HepG2 (cell line): ENCODE results near the gene HYOU1. TPM values are rescaled to one million over a fixed set of nuclear protein-coding genes. Genes with fewer than 3 reads are reported as not detected.

Experiments used
- CC2D1A ChIP-seq: sonication (generic); formaldehyde crosslinking; IDR thresholded peaks from 2 replicates; pipeline ENCODE4 v1.8.1; 2023; ENCODE audit warnings: mild to moderate bottlenecking, missing genetic modification reagents
- LCORL ChIP-seq, 2 experiments: fragments of 450-650 bp in 1 of 2; sonication (generic) in 1 of 2; formaldehyde crosslinking in 1 of 2; IDR thresholded peaks; 2 replicates each; pipeline versions ENCODE4 v1.5.0 to v1.6.1; 2017 to 2020; ENCODE audit warnings: antibody characterized with exemption in 1 of 2, missing genetic modification reagents in 1 of 2
- MIER3 ChIP-seq: IDR thresholded peaks from 2 replicates; pipeline ENCODE4 v1.6.1; 2016; ENCODE audit warnings: missing compliant biosample characterization, borderline replicate concordance
- NFATC3 ChIP-seq: sonication (generic); formaldehyde crosslinking; IDR thresholded peaks from 2 replicates; pipeline ENCODE4 v1.5.1; 2020; ENCODE audit warnings: mild to moderate bottlenecking, missing genetic modification reagents
- NFE2 ChIP-seq: sonication (generic); formaldehyde crosslinking; IDR thresholded peaks from 2 replicates; pipeline ENCODE4 v1.4.0; 2020; ENCODE audit warnings: missing genetic modification reagents
- NFIC ChIP-seq: IDR thresholded peaks from 2 replicates; pipeline ENCODE4 v1.6.1; 2012; ENCODE audit warnings: mild to moderate bottlenecking, low read length, inconsistent platforms
- RXRB ChIP-seq: IDR thresholded peaks from 2 replicates; pipeline ENCODE4 v1.6.1; 2016; ENCODE audit warnings: borderline replicate concordance, missing genetic modification reagents, missing compliant biosample characterization
- STAT5B ChIP-seq: sonication (generic); formaldehyde crosslinking; IDR thresholded peaks from 2 replicates; pipeline ENCODE4 v1.4.0; 2020; ENCODE audit warnings: missing genetic modification reagents
- ZNF556 ChIP-seq: sonication (generic); formaldehyde crosslinking; IDR thresholded peaks from 2 replicates; pipeline ENCODE4 v1.4.0; 2020; ENCODE audit warnings: mild to moderate bottlenecking, missing genetic modification reagents, borderline replicate concordance
- ZNF607 ChIP-seq: sonication (generic); formaldehyde crosslinking; IDR thresholded peaks from 2 replicates; pipeline ENCODE4 v1.5.1; 2020; ENCODE audit warnings: missing genetic modification reagents, mild to moderate bottlenecking, borderline replicate concordance
- ZNF747 ChIP-seq: sonication (generic); formaldehyde crosslinking; IDR thresholded peaks from 2 replicates; pipeline ENCODE4 v1.8.1; 2023; ENCODE audit warnings: missing genetic modification reagents, mild to moderate bottlenecking, borderline replicate concordance
- ZNF777 ChIP-seq: sonication (generic); formaldehyde crosslinking; IDR thresholded peaks from 2 replicates; pipeline ENCODE4 v1.4.0; 2020; ENCODE audit warnings: missing genetic modification reagents
- polyA plus RNA-seq, 8 experiments: library from polyadenylated mRNA; depleted of rRNA in 3 of 8; stranded (reverse) in 7 of 8; unstranded in 1 of 8; fragments of >200 nt; fragmentation: Illumina TruSeq in 4 of 8; extraction: Trizol in 4 of 8; gene quantifications; 2 replicates each; pipeline versions ENCODE4 v1.2.1 to v1.2.3, GENCODE V29; 2011 to 2016; ENCODE audit warnings: low read depth in 4 of 8, missing spikeins in 1 of 8, mixed read lengths in 1 of 8; ENCODE audit not compliant: insufficient read depth in 1 of 8
- total RNA-seq, 5 experiments: library from RNA; depleted of rRNA; stranded (reverse); fragments of >200 nt; fragmentation: Illumina TruSeq; extraction: Trizol; gene quantifications; 2 replicates each; pipeline ENCODE4 v1.2.3, GENCODE V29; 2016; ENCODE audit warnings: low read depth in 1 of 5
- TF ChIP-seq, protein P1 (sequence below), 2 experiments: sonication (generic) in 1 of 2; formaldehyde crosslinking in 1 of 2; IDR thresholded peaks; 2 replicates each; pipeline versions ENCODE4 v1.6.1 to v1.9.0; 2014 to 2022; ENCODE audit warnings: antibody characterized with exemption in 1 of 2, borderline replicate concordance in 1 of 2, inconsistent platforms in 1 of 2, low read depth in 1 of 2, missing genetic modification reagents in 1 of 2
- TF ChIP-seq, protein P2 (sequence below): sonication (generic); formaldehyde crosslinking; IDR thresholded peaks from 2 replicates; pipeline ENCODE4 v1.4.0; 2020; ENCODE audit warnings: missing genetic modification reagents
- TF ChIP-seq, protein P3 (sequence below), 2 experiments: sonication (generic) in 1 of 2; formaldehyde crosslinking in 1 of 2; IDR thresholded peaks; 2 replicates each; pipeline versions ENCODE4 v1.4.0 to v1.6.1; 2018 to 2020; ENCODE audit warnings: missing genetic modification reagents in 2 of 2, borderline replicate concordance in 1 of 2, low read depth in 1 of 2, mild to moderate bottlenecking in 1 of 2, missing biosample characterization in 1 of 2
- TF ChIP-seq, protein P4 (sequence below): sonication (generic); formaldehyde crosslinking; IDR thresholded peaks from 2 replicates; pipeline ENCODE4 v1.8.0; 2022; ENCODE audit warnings: mild to moderate bottlenecking, missing genetic modification reagents

The HYOU1 gene
- total and polyA plus RNA-seq, 2 of the 13 experiments (the other 11 are each of a cell fraction or from before 2014, with no cell fraction given) = 127 to 155 TPM

DNA sequence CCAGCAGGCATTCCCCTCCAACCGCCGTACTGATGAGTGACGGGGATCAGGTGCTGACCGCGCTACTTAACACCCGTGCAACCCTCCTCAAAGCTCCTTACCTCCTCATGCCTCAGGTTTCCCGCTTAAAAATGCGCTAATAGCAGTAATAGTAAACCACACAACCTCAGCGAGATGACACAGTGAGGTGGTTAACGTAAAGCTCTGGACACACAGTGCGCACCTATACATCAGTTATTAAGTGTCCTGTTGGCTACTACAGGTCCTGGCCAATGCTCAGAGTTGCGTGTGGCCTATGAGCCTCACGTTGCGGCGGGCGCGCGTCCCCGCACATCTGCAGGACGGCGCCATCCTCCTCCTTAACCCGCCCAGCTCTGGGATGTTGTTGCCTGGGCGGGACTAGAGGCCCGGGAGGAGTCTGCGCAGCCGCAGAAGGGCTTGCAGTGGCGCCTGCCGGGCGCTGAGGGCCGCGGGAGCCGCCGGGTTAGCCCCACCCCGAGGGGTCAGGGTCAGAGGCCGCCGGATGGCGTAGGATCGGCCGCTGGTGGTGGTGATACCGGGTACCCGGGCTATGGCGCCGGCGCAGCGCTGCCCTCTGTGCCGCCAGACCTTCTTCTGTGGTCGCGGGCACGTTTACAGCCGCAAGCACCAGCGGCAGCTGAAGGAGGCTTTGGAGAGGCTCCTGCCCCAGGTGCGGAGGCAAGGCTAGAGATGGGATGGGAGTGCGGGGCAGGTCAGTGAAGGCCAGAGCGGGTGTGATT is 59.2 kb downstream of the HYOU1 start, which contains the start of gene CENATAC (continued):
- TF ChIP-seq, protein P1, sequence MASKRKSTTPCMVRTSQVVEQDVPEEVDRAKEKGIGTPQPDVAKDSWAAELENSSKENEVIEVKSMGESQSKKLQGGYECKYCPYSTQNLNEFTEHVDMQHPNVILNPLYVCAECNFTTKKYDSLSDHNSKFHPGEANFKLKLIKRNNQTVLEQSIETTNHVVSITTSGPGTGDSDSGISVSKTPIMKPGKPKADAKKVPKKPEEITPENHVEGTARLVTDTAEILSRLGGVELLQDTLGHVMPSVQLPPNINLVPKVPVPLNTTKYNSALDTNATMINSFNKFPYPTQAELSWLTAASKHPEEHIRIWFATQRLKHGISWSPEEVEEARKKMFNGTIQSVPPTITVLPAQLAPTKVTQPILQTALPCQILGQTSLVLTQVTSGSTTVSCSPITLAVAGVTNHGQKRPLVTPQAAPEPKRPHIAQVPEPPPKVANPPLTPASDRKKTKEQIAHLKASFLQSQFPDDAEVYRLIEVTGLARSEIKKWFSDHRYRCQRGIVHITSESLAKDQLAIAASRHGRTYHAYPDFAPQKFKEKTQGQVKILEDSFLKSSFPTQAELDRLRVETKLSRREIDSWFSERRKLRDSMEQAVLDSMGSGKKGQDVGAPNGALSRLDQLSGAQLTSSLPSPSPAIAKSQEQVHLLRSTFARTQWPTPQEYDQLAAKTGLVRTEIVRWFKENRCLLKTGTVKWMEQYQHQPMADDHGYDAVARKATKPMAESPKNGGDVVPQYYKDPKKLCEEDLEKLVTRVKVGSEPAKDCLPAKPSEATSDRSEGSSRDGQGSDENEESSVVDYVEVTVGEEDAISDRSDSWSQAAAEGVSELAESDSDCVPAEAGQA (IDR thresholded peaks at IDR 0.05; ENCODE audit: low read depth) = 0 out of 2 replicates have a peak, but pooled peaks have one; percentile 32
- TF ChIP-seq, protein P1 (CRISPR knock-in tag; IDR thresholded peaks at IDR 0.05; ENCODE audit: borderline replicate concordance) = 0 out of 2 replicates have a peak, but pooled peaks have one; percentile 58
- TF ChIP-seq NFIC (no peak), NFE2 (CRISPR knock-in tag) (no peak), ZNF556 (peak; percentile 37; the same call in 1 of the 2 replicates), ZNF607 (CRISPR knock-in tag) (no peak; the same call in 1 of the 2 replicates), ZNF777 (CRISPR knock-in tag) (peak; percentile 43; the same call in 1 of the 2 replicates), CC2D1A (CRISPR knock-in tag) (no peak), NFATC3 (peak; percentile 76; the same call in 1 of the 2 replicates), STAT5B (CRISPR knock-in tag) (no peak), ZNF747 (CRISPR knock-in tag) (no peak; the same call in 1 of the 2 replicates), RXRB (CRISPR knock-in tag) (peak; percentile 60), MIER3 (CRISPR knock-in tag) (peak; percentile 26; the same call in 1 of the 2 replicates), LCORL (IDR thresholded peaks at IDR 0.05) (no peak), LCORL (CRISPR knock-in tag; IDR thresholded peaks at IDR 0.05) (peak; percentile 29; the same call in 1 of the 2 replicates)
- TF ChIP-seq, protein P2, sequence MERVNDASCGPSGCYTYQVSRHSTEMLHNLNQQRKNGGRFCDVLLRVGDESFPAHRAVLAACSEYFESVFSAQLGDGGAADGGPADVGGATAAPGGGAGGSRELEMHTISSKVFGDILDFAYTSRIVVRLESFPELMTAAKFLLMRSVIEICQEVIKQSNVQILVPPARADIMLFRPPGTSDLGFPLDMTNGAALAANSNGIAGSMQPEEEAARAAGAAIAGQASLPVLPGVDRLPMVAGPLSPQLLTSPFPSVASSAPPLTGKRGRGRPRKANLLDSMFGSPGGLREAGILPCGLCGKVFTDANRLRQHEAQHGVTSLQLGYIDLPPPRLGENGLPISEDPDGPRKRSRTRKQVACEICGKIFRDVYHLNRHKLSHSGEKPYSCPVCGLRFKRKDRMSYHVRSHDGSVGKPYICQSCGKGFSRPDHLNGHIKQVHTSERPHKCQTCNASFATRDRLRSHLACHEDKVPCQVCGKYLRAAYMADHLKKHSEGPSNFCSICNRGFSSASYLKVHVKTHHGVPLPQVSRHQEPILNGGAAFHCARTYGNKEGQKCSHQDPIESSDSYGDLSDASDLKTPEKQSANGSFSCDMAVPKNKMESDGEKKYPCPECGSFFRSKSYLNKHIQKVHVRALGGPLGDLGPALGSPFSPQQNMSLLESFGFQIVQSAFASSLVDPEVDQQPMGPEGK (CRISPR knock-in tag) = peak; percentile 51; the same call in 1 of the 2 replicates
- TF ChIP-seq, protein P3, sequence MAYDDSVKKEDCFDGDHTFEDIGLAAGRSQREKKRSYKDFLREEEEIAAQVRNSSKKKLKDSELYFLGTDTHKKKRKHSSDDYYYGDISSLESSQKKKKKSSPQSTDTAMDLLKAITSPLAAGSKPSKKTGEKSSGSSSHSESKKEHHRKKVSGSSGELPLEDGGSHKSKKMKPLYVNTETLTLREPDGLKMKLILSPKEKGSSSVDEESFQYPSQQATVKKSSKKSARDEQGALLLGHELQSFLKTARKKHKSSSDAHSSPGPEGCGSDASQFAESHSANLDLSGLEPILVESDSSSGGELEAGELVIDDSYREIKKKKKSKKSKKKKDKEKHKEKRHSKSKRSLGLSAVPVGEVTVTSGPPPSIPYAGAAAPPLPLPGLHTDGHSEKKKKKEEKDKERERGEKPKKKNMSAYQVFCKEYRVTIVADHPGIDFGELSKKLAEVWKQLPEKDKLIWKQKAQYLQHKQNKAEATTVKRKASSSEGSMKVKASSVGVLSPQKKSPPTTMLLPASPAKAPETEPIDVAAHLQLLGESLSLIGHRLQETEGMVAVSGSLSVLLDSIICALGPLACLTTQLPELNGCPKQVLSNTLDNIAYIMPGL (CRISPR knock-in tag; IDR thresholded peaks at IDR 0.05; ENCODE audit: borderline replicate concordance in 1 of 2, low read depth in 1 of 2) = peak; percentile 53 to 76
- TF ChIP-seq, protein P4, sequence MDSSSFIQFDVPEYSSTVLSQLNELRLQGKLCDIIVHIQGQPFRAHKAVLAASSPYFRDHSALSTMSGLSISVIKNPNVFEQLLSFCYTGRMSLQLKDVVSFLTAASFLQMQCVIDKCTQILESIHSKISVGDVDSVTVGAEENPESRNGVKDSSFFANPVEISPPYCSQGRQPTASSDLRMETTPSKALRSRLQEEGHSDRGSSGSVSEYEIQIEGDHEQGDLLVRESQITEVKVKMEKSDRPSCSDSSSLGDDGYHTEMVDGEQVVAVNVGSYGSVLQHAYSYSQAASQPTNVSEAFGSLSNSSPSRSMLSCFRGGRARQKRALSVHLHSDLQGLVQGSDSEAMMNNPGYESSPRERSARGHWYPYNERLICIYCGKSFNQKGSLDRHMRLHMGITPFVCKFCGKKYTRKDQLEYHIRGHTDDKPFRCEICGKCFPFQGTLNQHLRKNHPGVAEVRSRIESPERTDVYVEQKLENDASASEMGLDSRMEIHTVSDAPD (CRISPR knock-in tag) = no peak; the same call in 1 of the 2 replicates
